Fibroblast of pulmonary artery (primary cell): ENCODE measurements around the gene ZNF628.

Experiments used
- DNase-seq: peaks from one replicate; pipeline ENCODE4 v3.0.0-alpha.2; 2010; ENCODE audit warnings: low read depth
- H3K4me3 ChIP-seq: replicated peaks from 2 replicates; pipeline ENCODE4 v1.5.1; 2011; ENCODE audit warnings: low read depth, mild to moderate bottlenecking, control low read depth, low read length, moderate library complexity
- TF ChIP-seq, protein P1 (sequence below): IDR thresholded peaks from 2 replicates; pipeline ENCODE4 v1.5.1; 2011; ENCODE audit warnings: mild to moderate bottlenecking, control low read depth, low read length, inconsistent platforms; ENCODE audit errors: missing control alignments

The ZNF628 gene

DNA sequence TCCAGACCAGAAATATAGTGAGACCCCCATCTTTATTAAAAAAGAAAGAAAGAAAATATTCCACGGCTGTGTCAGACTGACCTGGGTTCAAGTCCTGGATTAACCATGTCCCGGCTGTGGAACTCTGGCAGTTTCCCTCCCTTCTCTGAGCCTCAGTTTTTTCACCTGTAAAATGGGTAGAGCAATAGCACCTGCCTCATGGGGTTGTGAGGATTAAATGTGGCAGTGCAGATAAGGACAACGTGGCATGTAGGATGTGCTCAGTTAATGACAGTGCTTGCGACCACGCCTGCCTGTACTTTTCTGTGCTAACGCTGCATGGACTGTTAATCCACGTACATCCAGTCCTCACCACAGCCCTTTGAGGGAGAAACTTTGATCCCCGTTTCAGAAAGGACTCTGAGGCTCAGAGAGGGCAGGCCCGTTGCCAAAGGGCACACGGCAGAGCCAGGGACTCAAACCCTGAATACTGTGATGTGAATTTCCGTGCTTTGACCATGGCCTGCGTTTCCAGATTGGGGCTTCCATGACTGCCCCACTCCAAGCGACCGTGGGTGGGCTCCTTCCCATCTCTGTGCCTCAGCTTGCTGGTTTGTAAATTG is 44.4 kb downstream of the ZNF628 start:
- H3K4me3 ChIP-seq = no peak overlapping the region
- DNase-seq = no peak

DNA sequence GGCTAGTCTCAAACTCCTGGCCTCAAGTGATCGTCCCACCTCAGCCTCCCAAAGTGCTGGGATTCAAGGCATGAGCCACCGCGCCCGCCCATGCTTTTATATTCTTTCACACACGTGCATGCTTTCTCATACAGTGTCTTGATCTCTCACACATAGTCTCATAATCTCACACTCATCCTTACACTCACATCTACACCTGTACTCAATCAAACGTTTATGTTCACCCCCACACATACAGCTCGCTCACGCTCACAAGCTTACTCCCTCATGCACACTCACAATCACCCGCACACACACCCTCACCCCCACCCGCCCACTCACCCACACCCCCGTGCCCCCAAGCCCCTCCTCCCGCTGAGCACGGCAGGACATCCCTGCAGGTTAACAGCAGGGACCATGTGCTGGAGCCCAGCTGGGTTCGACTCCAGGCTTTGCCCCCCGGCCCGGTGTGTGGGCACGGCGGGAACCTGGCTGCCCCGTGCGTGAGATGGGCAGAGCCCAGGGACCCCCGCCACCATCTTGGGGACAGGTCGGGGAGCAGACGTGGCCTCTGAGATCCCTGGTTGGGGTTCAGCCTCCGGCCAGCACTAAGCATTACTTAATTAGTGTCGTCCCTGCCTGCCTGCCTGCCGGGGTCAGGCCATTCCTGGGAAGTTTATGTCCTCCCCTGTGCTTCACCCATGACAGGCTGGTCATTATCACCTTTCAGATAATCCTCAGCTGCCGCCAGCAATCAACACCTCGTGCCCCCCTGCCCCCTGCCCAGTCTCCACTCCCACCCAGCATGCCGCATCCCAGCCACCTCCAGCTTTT is 49.1 kb downstream of the ZNF628 start:
- no peak for DNase-seq
- H3K4me3 ChIP-seq = no peak overlapping the region
- TF ChIP-seq, protein P1, sequence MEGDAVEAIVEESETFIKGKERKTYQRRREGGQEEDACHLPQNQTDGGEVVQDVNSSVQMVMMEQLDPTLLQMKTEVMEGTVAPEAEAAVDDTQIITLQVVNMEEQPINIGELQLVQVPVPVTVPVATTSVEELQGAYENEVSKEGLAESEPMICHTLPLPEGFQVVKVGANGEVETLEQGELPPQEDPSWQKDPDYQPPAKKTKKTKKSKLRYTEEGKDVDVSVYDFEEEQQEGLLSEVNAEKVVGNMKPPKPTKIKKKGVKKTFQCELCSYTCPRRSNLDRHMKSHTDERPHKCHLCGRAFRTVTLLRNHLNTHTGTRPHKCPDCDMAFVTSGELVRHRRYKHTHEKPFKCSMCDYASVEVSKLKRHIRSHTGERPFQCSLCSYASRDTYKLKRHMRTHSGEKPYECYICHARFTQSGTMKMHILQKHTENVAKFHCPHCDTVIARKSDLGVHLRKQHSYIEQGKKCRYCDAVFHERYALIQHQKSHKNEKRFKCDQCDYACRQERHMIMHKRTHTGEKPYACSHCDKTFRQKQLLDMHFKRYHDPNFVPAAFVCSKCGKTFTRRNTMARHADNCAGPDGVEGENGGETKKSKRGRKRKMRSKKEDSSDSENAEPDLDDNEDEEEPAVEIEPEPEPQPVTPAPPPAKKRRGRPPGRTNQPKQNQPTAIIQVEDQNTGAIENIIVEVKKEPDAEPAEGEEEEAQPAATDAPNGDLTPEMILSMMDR = no peak

More for the DNA sequence above, 44.4 kb downstream of the ZNF628 start:
- TF ChIP-seq, protein P1 = no peak

DNA sequence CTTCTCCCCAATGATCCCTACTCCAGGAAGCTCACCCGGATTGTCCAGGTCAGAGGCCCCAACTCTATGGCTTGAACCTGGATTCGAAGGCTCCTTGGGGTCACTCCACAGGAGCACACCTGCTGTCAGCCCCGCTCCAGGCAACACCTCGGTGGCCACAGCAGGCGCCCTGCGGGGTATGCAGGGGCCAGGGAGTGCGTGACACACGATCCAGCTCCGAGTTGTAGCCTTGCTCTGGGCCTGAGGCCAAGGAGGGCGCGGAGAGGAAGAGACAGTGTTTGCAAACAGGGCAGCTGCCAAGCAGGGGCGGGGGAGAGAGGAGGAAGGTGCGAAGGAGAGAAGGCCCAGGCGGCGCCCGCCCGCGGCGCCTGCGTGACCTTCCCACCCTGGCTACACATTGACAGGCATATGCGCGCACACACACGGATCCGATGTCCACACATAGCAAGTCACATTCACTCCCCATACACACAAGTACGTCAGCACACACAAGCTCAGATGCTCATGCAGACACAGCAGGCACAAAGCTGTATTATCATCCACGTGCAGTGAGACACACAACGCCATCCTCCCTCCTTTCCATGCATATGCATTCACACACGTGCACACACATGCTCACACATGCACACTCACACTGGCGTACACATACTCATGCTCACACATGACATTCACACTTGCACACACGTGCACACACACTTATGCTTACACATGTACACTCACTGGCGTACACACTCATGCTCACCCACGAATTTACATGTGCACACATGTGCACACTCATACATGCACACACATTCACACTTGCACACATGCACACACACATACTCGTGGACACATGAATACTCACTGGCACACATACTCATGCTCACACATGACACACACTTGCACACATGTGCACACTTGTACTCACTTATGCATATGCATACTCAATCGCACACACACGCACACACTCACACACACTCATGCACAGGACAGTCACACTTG is 50.1 kb downstream of the ZNF628 start:
- H3K4me3 ChIP-seq = no peak overlapping the region
- TF ChIP-seq, protein P1 = no peak
- DNase-seq = peak; percentile 83

DNA sequence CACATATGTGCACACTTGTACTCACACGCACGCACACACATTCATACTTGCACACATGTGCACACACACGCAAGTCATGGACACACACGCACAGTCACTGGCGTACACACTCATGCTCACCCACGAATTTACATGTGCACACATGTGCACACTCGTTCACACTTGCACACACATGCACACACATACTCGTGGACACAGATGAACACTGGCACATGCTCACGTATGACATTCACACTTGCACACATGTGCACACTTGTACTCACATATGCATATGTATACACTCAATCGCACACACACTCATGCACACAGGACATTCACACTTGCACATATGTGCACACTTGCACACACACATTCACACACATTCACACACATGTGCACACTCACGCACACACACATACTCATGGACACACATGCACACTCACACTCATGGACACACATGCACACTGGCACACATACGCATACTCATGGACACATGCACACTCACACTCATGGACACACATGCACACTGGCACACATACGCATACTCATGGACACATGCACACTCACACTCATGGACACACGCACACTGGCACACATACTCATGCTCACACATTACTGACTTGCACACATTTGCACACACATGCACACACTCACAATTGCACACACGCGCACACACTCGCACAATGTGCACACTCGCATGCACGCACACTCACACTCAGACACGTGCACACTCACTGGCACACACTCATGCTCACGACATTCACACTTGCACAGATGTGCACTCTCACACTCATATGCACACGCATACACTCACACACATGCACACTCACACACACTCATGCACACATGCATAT is 51.0 kb downstream of the ZNF628 start:
- H3K4me3 ChIP-seq = no peak overlapping the region
- DNase-seq = no peak
- TF ChIP-seq, protein P1 = no peak

DNA sequence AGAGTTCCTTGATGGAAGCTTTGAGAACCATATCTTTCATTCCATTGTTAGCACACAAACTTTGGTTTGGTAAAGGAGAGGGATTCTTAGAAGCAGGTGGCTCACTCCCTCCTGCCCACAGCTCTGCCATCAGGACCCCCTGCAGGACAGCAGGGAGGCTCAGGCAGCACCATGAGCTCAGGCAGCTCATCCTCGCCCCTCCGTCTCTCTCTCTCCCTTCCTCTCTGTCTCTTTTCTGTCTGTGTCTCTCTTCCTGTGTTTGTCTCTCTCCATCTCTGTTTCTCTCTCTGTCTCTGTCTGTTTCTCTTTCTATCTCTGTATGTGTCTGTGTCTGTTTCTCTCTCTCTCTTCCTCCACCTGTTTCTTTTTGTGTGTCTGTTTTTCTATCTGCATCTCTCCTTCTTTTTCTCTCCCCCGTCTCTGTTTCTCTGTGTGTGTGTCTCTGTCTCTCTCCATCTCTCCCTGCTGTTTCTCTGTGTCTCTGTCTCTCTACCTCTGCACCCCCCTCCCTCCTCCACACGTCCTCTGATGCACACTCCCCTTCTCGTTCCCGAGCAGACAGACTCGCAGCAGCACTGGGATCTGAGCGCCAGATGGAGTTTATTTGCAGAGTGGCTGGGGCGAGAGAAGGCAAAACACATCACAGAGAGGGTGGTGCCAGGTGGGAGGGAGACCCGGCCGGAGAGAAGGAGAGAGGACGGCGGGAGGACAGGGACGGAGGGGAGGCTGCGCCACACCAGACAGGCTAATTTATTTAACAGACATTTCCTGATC is 51.8 kb downstream of the ZNF628 start:
- DNase-seq = no peak
- no peak overlapping the region for H3K4me3 ChIP-seq
- TF ChIP-seq, protein P1 = no peak
